KBM-7 (cell line): ENCODE measurements around the gene TMEM219.

ENCODE experiments used
- DNase-seq: peaks from one replicate; pipeline ENCODE4 v3.0.0-alpha.2; 2015
- in situ Hi-C: fragments of 300-500 bp; cut with MboI; formaldehyde crosslinking; loops from 2 replicates; pipeline ENCODE4 v1.14.3; 2020; ENCODE audit warnings: low sequenced_read_pairs, low pct_unique_long_range_greater_than_20kb, mixed read lengths

The TMEM219 gene

DNA sequence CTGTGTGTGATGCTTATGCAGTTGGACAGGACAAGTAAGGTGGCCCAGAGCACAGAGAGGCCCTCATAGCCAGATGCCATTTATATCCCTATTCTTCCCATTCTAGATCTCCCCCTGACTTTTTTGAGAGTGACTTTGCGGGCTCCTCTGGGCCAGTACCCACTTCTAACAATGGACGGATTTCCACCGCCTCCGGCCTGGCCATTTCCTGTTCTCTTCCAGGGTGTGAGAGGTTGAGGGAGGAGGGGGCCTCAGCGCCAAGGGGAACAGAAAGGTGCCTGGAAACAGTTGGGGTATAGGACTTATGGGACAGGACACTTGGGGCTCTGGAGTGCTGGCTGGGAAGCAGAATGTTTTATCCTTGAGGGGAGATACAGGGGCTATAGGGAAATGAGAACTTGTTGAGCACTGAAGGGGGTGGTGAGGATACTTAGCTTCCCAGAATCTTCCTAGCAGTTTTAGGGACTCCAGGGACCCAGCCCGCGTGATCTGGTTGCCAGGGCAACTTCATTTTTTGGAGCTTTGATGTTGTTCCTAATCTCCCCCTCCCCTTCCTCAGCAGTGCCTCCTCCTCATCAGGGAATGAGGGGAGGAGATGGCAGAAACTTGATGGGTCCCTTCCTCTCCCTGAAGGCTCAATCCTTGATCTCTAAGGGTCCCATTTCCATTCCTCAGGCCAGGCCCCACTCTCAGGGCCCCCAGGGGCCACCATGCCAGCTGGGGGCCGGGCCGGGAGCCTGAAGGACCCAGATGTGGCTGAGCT, 15.4 kb downstream of the TMEM219 start:
- DNase-seq: no peak
- in situ Hi-C loops: no loop called here

DNA sequence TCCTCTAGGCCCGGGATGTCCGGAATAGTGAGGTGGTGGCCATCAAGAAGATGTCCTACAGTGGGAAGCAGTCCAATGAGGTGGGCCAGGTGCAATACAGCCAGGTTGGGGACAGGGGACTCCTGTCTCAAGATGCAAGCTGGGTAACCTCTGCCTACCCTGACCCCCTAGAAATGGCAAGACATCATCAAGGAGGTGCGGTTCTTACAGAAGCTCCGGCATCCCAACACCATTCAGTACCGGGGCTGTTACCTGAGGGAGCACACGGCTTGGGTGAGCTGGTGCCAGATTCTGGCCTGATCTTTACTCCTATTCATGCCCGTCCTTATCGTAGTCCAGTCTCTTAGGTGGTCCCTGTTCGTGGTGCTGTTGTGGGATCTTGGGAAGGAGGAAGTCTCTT, 16.2 kb downstream of the TMEM219 start:
- in situ Hi-C loops: no loop called here

DNA sequence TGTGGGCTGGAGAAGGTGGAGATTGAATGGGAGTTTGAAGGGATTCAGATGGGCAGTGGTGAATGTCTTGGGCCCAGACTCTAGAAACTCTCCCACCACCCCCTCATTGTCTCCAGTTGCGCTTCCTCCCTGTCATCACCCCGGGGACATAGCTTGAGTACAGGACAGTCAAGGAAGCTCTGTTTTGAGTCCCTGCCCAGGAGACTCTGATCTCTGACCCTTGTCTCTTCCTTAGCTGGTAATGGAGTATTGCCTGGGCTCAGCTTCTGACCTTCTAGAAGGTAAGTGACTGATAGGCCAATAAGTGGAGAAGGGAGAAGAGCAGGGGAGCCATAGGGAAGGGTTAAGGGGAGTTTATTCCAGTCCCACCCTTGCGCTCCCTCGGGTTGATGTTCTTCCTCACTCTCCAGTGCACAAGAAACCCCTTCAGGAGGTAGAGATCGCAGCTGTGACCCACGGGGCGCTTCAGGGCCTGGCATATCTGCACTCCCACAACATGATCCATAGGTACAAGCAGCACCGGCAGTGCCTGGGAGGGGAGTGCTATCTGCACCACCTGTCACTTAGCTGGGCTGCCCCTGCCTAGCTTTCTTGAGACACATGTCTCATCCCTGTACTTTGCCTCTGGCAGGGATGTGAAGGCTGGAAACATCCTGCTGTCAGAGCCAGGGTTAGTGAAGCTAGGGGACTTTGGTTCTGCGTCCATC, 16.8 kb downstream of the TMEM219 start:
- no peak for DNase-seq
- in situ Hi-C loops: no loop called here

More for the DNA sequence above, 16.2 kb downstream of the TMEM219 start:
- no peak for DNase-seq

DNA sequence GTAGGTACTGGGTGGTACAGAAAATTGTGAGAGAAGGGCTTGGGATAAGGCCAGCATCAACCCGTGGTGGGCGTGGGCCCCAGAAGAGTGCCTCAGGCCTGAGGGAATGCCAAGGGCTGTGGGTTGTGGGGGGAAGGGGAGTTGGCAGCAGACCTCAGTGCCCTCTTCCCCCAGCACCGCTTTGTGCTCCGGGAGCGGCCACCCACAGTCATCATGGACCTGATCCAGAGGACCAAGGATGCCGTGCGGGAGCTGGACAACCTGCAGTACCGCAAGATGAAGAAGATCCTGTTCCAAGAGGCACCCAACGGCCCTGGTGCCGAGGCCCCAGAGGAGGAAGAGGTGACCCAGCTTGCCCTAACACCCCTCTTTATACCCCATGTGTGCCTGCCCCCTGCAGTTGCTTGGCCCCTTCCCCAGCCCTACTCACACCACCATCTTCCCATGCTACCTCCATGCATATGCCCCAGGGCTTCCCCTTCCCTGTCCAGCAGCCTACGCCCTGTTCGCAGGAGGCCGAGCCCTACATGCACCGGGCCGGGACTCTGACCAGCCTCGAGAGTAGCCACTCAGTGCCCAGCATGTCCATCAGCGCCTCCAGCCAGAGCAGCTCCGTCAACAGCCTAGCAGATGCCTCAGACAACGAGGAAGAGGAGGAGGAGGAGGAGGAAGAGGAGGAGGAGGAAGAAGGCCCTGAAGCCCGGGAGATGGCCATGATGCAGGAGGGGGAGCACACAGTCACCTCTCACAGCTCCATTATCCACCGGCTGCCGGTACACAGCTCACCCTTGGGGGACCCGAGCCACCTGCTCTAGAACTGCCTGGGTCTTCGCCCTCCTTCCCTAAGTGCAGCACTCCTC, 20.9 kb downstream of the TMEM219 start:
- in situ Hi-C loops: no loop called here

DNA sequence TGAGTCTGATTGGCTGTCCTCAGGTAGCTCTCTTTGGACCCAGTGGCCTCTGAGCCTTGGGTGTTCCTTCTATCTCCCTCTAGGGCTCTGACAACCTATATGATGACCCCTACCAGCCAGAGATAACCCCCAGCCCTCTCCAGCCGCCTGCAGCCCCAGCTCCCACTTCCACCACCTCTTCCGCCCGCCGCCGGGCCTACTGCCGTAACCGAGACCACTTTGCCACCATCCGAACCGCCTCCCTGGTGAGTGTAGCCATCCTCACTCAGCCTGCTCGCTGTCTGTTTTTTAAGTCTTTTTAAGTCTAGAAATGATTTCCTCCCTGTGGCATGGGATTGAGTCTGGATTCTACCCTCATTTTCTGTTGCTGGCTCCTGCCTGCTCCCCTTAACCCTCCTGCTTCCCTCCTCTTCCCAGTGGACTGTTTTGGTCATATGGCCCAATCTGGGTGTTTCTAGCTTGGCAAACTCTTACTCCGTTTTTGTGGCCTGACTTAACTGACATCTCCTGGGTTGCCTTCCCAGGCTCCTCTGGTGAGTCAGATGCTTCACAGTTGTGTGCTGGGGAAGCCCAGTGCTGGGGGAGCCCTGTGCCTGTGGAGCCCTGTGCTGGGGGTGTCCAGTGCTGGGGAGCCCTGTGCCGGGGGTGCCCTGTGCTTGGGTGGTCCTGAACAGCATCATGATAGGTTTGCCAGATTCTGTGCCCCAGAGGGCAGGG, 21.7 kb downstream of the TMEM219 start:
- in situ Hi-C loops: no loop called here
- no peak for DNase-seq

More for the DNA sequence above, 20.9 kb downstream of the TMEM219 start:
- DNase-seq: no peak

DNA sequence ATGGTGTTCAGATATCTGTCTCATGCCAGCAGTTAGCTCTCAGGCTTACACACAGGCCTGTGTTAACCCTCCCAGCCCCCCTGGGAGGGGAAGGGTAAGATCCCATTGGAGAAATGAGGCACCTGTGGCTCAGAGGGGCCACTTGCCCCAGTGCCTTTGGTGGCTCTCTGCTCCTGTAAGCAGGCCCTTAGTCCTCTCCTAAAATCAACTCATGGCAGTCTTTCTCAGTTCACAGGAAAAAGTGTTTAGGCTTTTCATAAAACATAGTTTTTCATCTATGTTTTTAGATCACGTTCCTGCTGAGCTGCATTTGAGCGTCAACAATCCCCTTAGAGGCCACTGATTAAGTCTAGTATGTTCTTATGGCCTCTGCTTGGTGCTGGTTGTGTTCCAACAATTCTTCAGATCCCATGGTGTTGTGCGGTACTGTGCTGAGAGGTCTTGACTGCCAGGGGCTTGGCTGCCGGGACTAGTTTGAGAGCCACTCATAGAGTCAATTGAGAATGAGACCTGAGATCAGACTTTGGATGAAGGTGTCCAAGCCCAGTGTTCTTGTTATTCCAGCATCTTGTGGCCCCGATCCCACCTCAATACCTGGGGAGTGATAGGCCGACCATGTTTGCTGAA, 22.4 kb downstream of the TMEM219 start:
- DNase-seq: no peak
- in situ Hi-C loops: no loop called here

DNA sequence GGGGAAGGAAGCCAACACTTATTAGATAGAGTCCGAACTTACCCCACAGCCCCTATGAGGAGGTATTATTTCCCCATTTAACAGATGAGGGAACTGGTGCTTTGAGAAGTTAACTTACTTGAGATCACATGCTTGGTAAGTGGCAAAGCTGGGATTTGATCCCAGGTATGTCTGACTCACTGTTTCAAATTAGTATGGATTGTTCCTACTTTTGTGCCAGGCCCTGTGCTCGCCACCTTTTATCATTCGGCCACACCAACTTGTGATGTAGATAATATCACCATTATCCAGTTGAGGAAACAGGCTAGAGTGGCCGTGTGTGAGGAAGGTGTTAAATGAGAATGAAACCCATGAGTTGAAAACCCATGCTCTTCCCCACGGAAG, 22.9 kb downstream of the TMEM219 start:
- in situ Hi-C loops: no loop called here
- no peak for DNase-seq

DNA sequence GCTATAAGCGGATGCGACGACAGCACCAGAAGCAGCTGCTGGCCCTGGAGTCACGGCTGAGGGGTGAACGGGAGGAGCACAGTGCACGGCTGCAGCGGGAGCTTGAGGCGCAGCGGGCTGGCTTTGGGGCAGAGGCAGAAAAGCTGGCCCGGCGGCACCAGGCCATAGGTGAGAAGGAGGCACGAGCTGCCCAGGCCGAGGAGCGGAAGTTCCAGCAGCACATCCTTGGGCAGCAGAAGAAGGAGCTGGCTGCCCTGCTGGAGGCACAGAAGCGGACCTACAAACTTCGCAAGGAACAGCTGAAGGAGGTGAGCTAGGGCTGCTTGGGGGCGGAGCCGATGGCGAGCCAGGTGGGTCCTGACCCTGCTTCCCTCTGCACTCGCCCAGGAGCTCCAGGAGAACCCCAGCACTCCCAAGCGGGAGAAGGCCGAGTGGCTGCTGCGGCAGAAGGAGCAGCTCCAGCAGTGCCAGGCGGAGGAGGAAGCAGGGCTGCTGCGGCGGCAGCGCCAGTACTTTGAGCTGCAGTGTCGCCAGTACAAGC, 23.5 kb downstream of the TMEM219 start:
- in situ Hi-C loops: no loop called here
- no peak for DNase-seq

DNA sequence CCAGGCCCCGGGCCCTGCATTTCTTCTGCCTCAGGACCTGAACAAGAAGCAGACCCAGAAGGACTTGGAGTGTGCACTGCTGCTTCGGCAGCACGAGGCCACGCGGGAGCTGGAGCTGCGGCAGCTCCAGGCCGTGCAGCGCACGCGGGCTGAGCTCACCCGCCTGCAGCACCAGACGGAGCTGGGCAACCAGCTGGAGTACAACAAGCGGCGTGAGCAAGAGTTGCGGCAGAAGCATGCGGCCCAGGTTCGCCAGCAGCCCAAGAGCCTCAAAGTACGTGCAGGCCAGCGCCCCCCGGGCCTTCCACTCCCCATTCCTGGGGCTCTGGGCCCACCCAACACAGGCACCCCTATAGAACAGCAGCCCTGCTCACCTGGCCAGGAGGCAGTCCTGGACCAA, 24.4 kb downstream of the TMEM219 start:
- in situ Hi-C loops: no loop called here
- DNase-seq: no peak

DNA sequence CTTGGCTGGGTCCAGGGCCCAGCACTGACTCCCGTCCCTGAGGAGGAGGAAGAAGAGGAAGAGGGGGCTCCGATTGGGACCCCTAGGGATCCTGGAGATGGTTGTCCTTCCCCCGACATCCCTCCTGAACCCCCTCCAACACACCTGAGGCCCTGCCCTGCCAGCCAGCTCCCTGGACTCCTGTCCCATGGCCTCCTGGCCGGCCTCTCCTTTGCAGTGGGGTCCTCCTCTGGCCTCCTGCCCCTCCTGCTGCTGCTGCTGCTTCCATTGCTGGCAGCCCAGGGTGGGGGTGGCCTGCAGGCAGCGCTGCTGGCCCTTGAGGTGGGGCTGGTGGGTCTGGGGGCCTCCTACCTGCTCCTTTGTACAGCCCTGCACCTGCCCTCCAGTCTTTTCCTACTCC, 25.1 kb downstream of the TMEM219 start:
- DNase-seq: no peak
- in situ Hi-C loops: no loop called here

DNA sequence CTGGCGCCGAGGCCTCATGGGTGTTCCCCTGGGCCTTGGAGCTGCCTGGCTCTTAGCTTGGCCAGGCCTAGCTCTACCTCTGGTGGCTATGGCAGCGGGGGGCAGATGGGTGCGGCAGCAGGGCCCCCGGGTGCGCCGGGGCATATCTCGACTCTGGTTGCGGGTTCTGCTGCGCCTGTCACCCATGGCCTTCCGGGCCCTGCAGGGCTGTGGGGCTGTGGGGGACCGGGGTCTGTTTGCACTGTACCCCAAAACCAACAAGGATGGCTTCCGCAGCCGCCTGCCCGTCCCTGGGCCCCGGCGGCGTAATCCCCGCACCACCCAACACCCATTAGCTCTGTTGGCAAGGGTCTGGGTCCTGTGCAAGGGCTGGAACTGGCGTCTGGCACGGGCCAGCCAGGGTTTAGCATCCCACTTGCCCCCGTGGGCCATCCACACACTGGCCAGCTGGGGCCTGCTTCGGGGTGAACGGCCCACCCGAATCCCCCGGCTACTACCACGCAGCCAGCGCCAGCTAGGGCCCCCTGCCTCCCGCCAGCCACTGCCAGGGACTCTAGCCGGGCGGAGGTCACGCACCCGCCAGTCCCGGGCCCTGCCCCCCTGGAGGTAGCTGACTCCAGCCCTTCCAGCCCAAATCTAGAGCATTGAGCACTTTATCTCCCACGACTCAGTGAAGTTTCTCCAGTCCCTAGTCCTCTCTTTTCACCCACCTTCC, 25.6 kb downstream of the TMEM219 start:
- no peak for DNase-seq
- in situ Hi-C loops: no loop called here

DNA sequence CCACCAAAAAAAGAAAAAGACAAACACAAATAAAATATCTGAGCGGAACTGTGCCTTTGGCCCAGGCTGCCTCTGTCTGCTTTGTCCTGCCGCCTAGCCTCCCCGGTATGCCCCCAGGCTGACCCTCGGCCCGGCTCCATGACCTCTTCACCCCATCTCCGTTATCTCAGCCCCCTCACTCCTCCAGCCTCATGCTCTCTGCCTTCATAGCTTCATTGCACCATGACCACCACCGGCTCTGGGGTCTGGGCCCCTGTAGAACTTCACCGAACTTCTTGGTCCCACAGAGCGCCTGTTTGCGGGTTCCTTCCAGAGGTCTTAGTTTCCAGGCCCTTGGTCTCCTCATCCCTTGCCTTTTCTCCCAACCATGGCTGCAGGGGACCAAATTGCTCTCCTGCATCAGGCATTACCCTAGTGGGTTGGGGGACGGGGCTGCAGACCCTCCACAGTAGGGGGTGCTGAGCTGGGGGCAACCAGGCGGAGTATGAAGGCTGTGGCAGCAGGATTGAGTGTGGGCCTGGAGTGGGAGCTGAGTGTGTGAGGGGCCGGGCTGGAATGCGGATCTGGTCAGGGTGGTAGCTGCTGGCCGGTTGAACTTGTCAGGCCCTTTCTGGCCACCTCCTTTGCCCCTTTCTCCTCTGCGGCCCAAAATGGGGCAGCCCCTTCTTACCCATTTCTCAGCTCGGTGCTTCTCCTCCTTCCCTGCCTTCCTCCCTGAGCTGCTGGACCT, 26.6 kb downstream of the TMEM219 start:
- DNase-seq: no peak
- in situ Hi-C loops: no loop called here

DNA sequence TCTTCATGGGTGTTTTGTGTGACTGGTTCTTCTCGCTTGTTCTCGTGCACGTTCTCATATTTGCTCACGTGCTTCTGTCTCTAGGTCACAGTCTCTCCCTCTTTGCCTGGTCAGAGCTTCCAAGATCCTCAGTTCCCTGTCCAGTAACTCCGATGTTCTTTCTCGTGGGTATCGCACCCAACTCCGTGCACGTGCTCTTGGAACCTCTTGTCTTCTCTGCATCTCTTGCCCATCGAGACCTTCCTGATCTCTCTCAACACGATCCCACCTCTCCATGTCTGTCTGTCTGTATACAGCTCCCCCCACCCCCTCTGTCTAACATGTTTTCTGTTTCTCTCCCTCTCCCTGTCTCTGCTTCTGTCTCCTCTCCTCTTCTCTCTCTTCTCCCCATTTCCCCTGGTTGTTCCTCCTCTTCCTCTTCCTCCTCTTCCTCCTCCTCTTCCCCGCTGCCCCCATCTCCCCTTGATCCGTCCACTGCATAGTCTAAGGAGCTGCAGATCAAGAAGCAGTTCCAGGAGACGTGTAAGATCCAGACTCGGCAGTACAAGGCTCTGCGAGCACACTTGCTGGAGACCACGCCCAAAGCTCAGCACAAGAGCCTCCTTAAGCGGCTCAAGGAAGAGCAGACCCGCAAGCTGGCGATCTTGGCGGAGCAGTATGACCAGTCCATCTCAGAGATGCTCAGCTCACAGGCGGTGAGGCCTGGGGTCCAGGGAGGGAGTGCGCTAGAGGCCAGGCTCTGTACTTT, 27.4 kb downstream of the TMEM219 start:
- DNase-seq: no peak
- in situ Hi-C loops: no loop called here

DNA sequence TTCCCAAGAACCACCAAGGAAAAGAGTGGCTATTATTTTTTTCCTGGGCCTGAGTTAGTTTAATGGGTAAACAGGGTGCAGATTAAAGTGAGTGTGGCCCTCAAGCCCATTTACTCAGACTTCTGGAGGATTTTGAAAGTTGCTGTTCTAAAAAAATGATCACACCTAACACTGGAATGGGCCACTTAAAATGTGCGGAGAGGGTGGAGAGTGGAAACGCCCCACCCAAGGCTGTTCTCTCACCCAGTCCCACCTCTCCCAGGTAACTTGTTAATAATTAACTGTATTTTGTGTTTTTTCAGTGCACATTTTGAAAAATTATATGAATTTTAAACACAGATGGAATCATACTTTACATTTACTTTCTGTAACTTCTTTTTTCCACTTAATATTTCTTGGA, 28.2 kb downstream of the TMEM219 start:
- no peak for DNase-seq
- in situ Hi-C loops: no loop called here

DNA sequence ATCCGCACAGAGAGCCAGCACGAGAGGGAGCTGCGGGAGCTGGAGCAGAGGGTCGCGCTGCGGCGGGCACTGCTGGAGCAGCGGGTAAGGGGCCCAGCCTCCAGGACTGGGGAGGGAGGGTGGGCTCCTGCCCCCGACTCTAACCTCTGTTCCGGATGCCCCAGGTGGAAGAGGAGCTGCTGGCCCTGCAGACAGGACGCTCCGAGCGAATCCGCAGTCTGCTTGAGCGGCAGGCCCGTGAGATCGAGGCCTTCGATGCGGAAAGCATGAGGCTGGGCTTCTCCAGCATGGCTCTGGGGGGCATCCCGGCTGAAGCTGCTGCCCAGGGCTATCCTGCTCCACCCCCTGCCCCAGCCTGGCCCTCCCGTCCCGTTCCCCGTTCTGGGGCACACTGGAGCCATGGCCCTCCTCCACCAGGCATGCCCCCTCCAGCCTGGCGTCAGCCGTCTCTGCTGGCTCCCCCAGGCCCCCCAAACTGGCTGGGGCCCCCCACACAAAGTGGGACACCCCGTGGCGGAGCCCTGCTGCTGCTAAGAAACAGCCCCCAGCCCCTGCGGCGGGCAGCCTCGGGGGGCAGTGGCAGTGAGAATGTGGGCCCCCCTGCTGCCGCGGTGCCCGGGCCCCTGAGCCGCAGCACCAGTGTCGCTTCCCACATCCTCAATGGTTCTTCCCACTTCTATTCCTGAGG, 29.1 kb downstream of the TMEM219 start:
- in situ Hi-C loops: no loop called here
- no peak for DNase-seq

DNA sequence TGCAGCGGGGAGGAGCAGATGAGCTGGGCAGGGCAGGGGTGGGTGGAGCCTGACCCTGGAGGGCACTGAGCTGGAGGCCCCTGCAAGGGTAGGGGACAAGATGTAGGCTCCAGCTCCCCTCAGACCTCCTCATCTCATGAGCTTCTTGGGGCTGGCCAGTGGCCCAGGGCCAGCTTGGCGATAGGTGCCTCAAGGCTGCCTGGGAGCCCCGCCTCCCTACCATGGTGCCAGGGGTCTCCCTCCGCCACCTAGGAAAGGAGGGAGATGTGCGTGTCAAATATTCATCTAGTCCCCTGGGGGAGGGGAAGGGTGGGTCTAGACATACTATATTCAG, 29.7 kb downstream of the TMEM219 start:
- in situ Hi-C loops: no loop called here
- DNase-seq: no peak
